Mesenchymal stem cell (in vitro differentiated cells and primary cell): Measurements from ENCODE around the gene SDK2.

Experiments
- DNase-seq: peaks from one replicate; pipeline ENCODE4 v3.0.0-alpha.2; 2013
- H2AFZ ChIP-seq: one replicate; pipeline ENCODE4 v1.6.1; 2013; ENCODE audit warnings: low read depth, mild to moderate bottlenecking, control low read depth, inconsistent platforms, low read length, moderate library complexity
- H2AK5ac ChIP-seq: 2 replicates; pipeline ENCODE4 v1.6.1; 2013; ENCODE audit warnings: low read length, moderate library complexity, mild to moderate bottlenecking, inconsistent platforms; ENCODE audit not compliant: severe bottlenecking
- H2BK120ac ChIP-seq: one replicate; pipeline ENCODE4 v1.6.1; 2013; ENCODE audit warnings: low read depth, mild to moderate bottlenecking, inconsistent platforms, low read length, moderate library complexity
- H2BK12ac ChIP-seq, 2 experiments: one replicate each; pipeline ENCODE4 v1.6.1; 2013; ENCODE audit warnings: inconsistent platforms in 2 of 2, low read length in 2 of 2, mild to moderate bottlenecking in 2 of 2, moderate library complexity in 2 of 2, control low read depth in 1 of 2
- H2BK15ac ChIP-seq: one replicate; pipeline ENCODE4 v1.6.1; 2013; ENCODE audit warnings: mild to moderate bottlenecking, low read depth, inconsistent platforms; ENCODE audit not compliant: poor library complexity, severe bottlenecking
- H2BK5ac ChIP-seq: 2 replicates; pipeline ENCODE4 v1.6.1; 2013; ENCODE audit warnings: low read depth, mild to moderate bottlenecking, low read length, control low read depth, inconsistent platforms; ENCODE audit not compliant: poor library complexity, severe bottlenecking
- H3K14ac ChIP-seq, 2 experiments: one replicate each; pipeline ENCODE4 v1.6.1; 2013; ENCODE audit warnings: inconsistent platforms in 2 of 2, low read length in 2 of 2, control low read depth in 1 of 2, mild to moderate bottlenecking in 1 of 2, moderate library complexity in 1 of 2
- H3K18ac ChIP-seq, 2 experiments: one replicate each; pipeline ENCODE4 v1.6.1; 2013; ENCODE audit warnings: inconsistent platforms in 2 of 2, low read length in 2 of 2, control low read depth in 1 of 2, low read depth in 1 of 2, mild to moderate bottlenecking in 1 of 2
- H3K23ac ChIP-seq, 2 experiments: one replicate each; pipeline ENCODE4 v1.6.1; 2013; ENCODE audit warnings: inconsistent platforms in 2 of 2, low read length in 2 of 2, mild to moderate bottlenecking in 2 of 2, moderate library complexity in 2 of 2, control low read depth in 1 of 2
- H3K27ac ChIP-seq: 2 replicates; pipeline ENCODE4 v1.5.1; 2013; ENCODE audit warnings: mild to moderate bottlenecking, moderate library complexity, low read length, control low read depth, inconsistent platforms; ENCODE audit not compliant: poor library complexity, severe bottlenecking
- H3K27me3 ChIP-seq, 2 experiments: 2 replicates each; pipeline versions ENCODE4 v1.6.1 to v1.7.0; 2013; ENCODE audit warnings: low read length in 2 of 2, mild to moderate bottlenecking in 2 of 2, moderate library complexity in 2 of 2, control low read depth in 1 of 2, inconsistent platforms in 1 of 2; ENCODE audit not compliant: control insufficient read depth in 1 of 2, insufficient read depth in 1 of 2
- H3K36me3 ChIP-seq, 2 experiments: 2 replicates each; pipeline versions ENCODE4 v1.6.1 to v1.7.0; 2013; ENCODE audit warnings: low read length in 2 of 2, control low read depth in 1 of 2, inconsistent platforms in 1 of 2, low read depth in 1 of 2, mild to moderate bottlenecking in 1 of 2; ENCODE audit not compliant: insufficient read depth in 2 of 2, control insufficient read depth in 1 of 2
- H3K4ac ChIP-seq, 2 experiments: one replicate each; pipeline ENCODE4 v1.6.1; 2013; ENCODE audit warnings: inconsistent platforms in 2 of 2, low read length in 2 of 2, mild to moderate bottlenecking in 2 of 2, moderate library complexity in 2 of 2, control low read depth in 1 of 2, low read depth in 1 of 2
- H3K4me1 ChIP-seq: 2 replicates; pipeline ENCODE4 v1.6.1; 2013; ENCODE audit warnings: low read depth, low read length, control low read depth; ENCODE audit not compliant: control insufficient read depth, insufficient read depth
- H3K4me2 ChIP-seq: 2 replicates; pipeline ENCODE4 v1.6.1; 2013; ENCODE audit warnings: low read length, mild to moderate bottlenecking, inconsistent platforms; ENCODE audit not compliant: poor library complexity, severe bottlenecking
- H3K4me3 ChIP-seq, 2 experiments: 2 replicates each; pipeline versions ENCODE4 v1.5.1 to v1.7.0; 2013; ENCODE audit warnings: low read length in 2 of 2, mild to moderate bottlenecking in 2 of 2, control low read depth in 1 of 2, low read depth in 1 of 2; ENCODE audit not compliant: insufficient read depth in 1 of 2
- H3K79me1 ChIP-seq: replicated peaks from 2 replicates; pipeline ENCODE4 v1.6.1; 2013; ENCODE audit warnings: mild to moderate bottlenecking, control low read depth, low read length, inconsistent platforms; ENCODE audit not compliant: poor library complexity, severe bottlenecking
- H3K9ac ChIP-seq: 2 replicates; pipeline ENCODE4 v1.7.0; 2013; ENCODE audit warnings: mild to moderate bottlenecking, low read length, moderate library complexity
- H3K9me3 ChIP-seq: 2 replicates; pipeline ENCODE4 v1.7.0; 2013; ENCODE audit warnings: mild to moderate bottlenecking, low read length; ENCODE audit not compliant: control insufficient read depth
- H4K8ac ChIP-seq: one replicate; pipeline ENCODE4 v1.6.1; 2013; ENCODE audit warnings: inconsistent platforms, mild to moderate bottlenecking, low read length, moderate library complexity
- H4K91ac ChIP-seq: one replicate; pipeline ENCODE4 v1.6.1; 2013; ENCODE audit warnings: mild to moderate bottlenecking, low read length, inconsistent platforms
- WGBS: methylation state at CpG from one replicate; pipeline ENCODE4 v1.1.7; 2013; ENCODE audit warnings: mixed read lengths; 5-methylcytosine and 5-hydroxymethylcytosine counted together

The SDK2 gene

DNA sequence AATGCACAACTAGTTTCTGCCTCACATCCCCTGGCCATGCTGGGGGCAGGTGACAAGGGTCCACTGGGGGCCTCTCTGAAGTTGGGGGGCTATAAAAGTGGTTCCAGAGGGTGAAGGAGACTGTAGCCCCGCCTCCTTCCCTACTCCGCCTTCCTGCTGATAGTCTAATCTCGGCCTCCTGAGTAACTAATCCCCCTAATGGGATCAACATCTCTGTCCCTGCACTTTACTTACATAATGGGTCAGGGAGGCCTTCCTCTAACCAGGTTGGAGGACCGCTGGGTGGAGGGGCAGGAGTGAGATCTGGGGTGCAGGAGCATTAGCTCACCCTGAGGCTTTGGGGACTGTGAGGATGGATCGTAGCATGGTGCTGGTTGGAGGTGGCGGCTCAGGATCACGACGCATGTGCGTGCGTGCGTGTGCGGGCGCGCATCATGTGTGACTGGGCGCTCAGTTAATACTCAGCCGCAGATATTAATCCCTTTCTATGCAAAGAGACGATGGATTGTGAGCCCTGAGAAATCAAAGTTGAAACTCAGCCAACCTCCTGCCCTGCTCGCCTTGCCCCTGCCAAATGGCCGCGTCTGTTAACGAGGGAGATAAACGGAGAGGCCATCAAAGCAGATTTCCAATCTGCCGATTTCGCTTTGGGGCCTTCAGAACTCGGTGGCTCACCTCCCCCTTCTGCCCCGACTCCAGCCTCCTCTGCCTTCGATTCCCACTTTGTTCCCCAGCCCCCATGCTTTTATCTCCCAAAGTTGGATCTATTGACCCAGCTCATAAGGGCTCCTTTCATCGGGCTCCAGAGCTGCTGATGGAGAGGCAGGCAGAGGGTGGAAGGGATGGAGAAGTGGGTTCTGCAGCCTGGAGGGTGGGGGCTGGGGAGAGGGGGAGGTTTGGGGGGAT is 107.3 kb downstream of the SDK2 start:
- Histone ChIP-seq H2BK12ac (no peak overlapping the region), H3K14ac (no peak overlapping the region), H2BK15ac (no peak overlapping the region), H3K27ac (no peak overlapping the region), H3K36me3 (no peaks in the 10 kb centered on the region), H4K8ac (no peak overlapping the region), H3K4me3 (no peak overlapping the region), H4K91ac (no peak overlapping the region), H3K9me3 (no peaks in the 10 kb centered on the region), H3K23ac (no peak overlapping the region), H3K4ac (no peak overlapping the region), H2AK5ac (no peak overlapping the region), H2BK5ac (no peak overlapping the region), H3K79me1 (no peaks in the 10 kb centered on the region), H3K9ac (no peak overlapping the region), H2BK120ac (no peak overlapping the region), H3K27me3 (peaks cover 15 to 37% of the 10 kb centered on the region in 2 experiments), H2AFZ (no peak overlapping the region), H3K18ac (no peak overlapping the region), H3K4me2 (no peak overlapping the region), H3K4me1 (no peaks in the 10 kb centered on the region)
- 68% methylated on average over 25 of the region's 28 CpGs for WGBS
- no peak for DNase-seq

DNA sequence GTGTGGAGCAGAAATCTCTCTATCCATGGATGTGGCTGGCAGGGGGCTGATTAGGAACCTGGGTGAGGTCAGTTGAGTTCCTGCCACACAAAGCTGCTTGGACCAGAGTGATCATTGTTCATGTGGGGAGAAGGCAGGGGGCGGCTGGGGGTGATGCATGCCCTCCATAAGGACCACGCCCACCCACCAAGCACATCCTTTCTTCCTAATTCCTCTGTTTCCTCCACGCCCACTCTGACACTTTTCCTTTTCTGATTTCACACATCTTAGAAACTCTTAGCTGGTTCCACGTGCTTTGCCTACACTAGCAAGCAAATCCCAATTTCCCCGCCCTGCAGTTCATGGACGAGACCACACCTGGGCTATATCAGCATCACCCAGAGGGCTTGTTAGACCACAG is 108.5 kb downstream of the SDK2 start:
- no peak overlapping the region for H3K4ac ChIP-seq
- 77% methylated on average over 6 of the region's 6 CpGs for WGBS

DNA sequence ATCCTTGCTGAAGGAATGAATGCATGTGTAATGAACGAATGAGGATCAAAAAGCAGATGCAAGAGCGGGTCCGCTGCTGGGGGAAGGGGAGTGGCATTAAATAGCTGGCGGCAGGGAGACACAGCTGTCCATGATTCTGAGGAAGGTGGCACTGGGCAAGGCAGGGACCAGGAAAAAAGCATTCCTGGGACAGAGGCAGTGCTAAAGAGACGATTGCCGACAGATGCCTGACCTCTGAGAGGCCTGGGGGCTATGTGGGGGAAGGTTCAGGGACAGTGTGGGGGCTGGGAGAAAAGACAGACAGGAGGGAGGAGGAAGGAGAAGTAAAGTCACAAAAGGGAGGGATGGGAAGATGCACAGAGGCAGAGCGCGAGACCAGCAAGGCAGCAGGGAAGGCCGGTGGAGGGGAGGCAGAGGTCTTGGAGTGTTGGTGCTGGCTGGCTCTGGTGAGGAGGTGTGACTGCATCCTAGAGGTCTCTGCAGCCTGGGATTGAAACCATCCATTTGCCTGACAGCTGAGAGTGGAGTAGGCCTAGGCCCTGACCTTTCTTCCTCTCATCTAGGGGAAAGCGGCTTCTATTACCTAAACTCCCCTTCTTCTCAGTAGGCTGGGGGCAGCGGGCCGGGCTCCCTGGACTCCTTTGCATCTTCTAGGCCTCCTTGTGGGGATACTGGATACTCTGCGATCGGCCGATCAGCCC is 109.9 kb downstream of the SDK2 start:
- no peak for DNase-seq
- H2BK12ac ChIP-seq = no peak overlapping the region
- no peaks in the 10 kb centered on the region for H3K79me1 ChIP-seq
- H3K27ac ChIP-seq = no peak overlapping the region
- H4K91ac ChIP-seq = no peak overlapping the region
- H2BK120ac ChIP-seq = no peak overlapping the region
- no peak overlapping the region for H3K9ac ChIP-seq
- H3K4me1 ChIP-seq = no peaks in the 10 kb centered on the region
- 62% methylated on average over 15 of the region's 15 CpGs for whole genome bisulfite sequencing
- no peak overlapping the region for H4K8ac ChIP-seq
- no peak overlapping the region for H2BK5ac ChIP-seq
- H3K36me3 ChIP-seq = no peaks in the 10 kb centered on the region
- no peak overlapping the region for H3K4ac ChIP-seq
- H3K4me2 ChIP-seq = no peak overlapping the region
- no peaks in the 10 kb centered on the region for H3K9me3 ChIP-seq
- H3K23ac ChIP-seq = no peak overlapping the region
- H2AK5ac ChIP-seq = no peak overlapping the region
- H2BK15ac ChIP-seq = no peak overlapping the region
- H3K14ac ChIP-seq = no peak overlapping the region
- no peak overlapping the region for H3K18ac ChIP-seq
- no peak overlapping the region for H3K4me3 ChIP-seq
- H2AFZ ChIP-seq = no peak overlapping the region
- peaks cover 17 to 48% of the 10 kb centered on the region in 2 experiments for H3K27me3 ChIP-seq

More for the DNA sequence above, 108.5 kb downstream of the SDK2 start:
- no peak overlapping the region for H3K14ac ChIP-seq
- no peak overlapping the region for H2AK5ac ChIP-seq
- H2BK120ac ChIP-seq = no peak overlapping the region
- H3K27me3 ChIP-seq = peaks cover 13 to 40% of the 10 kb centered on the region in 2 experiments
- no peak overlapping the region for H2BK5ac ChIP-seq
- no peaks in the 10 kb centered on the region for H3K9me3 ChIP-seq
- no peaks in the 10 kb centered on the region for H3K36me3 ChIP-seq
- no peak overlapping the region for H3K9ac ChIP-seq
- H4K8ac ChIP-seq = no peak overlapping the region
- no peak overlapping the region for H2BK15ac ChIP-seq
- H2BK12ac ChIP-seq = no peak overlapping the region
- no peaks in the 10 kb centered on the region for H3K79me1 ChIP-seq
- no peak overlapping the region for H3K23ac ChIP-seq
- no peaks in the 10 kb centered on the region for H3K4me1 ChIP-seq
- DNase-seq = no peak
- no peak overlapping the region for H3K4me3 ChIP-seq
- no peak overlapping the region for H4K91ac ChIP-seq
- H3K18ac ChIP-seq = no peak overlapping the region
- no peak overlapping the region for H3K27ac ChIP-seq
- H2AFZ ChIP-seq = no peak overlapping the region
- H3K4me2 ChIP-seq = no peak overlapping the region

DNA sequence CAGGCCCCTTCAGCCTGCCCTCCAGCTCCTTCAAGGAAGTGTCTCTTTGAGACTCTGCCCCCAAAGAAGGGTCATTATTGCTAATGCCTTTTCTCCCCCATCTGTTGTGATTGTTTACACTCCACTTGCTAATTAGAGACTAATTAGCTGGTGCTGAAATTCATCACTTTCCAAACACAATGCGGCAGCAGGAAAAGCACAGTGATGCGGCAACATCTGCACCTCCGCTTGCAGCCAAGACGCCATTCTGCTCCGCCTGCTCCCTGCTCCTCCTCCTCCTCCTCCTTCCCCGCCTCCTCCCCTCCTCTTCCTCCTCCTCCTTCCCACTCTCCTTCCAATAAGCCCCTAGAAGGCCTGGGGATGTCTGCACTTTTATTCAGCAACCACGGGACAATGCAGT is 110.5 kb downstream of the SDK2 start:
- H3K4me1 ChIP-seq = no peaks in the 10 kb centered on the region
- H3K27me3 ChIP-seq = peaks cover 13 to 44% of the 10 kb centered on the region in 2 experiments
- no peak overlapping the region for H3K18ac ChIP-seq
- H3K27ac ChIP-seq = no peak overlapping the region
- no peak overlapping the region for H3K23ac ChIP-seq
- no peak overlapping the region for H3K9ac ChIP-seq
- H2BK12ac ChIP-seq = no peak overlapping the region
- no peak overlapping the region for H2BK15ac ChIP-seq
- H4K91ac ChIP-seq = no peak overlapping the region
- 15% methylated on average over 7 of the region's 7 CpGs for WGBS
- no peak overlapping the region for H2AK5ac ChIP-seq
- no peak overlapping the region for H2BK5ac ChIP-seq
- H2AFZ ChIP-seq = no peak overlapping the region
- no peak overlapping the region for H2BK120ac ChIP-seq
- no peak overlapping the region for H3K4ac ChIP-seq
- H3K14ac ChIP-seq = no peak overlapping the region
- H3K4me2 ChIP-seq = no peak overlapping the region
- H3K36me3 ChIP-seq = no peaks in the 10 kb centered on the region
- H4K8ac ChIP-seq = no peak overlapping the region
- H3K79me1 ChIP-seq = no peaks in the 10 kb centered on the region
- H3K9me3 ChIP-seq = no peaks in the 10 kb centered on the region
- no peak for DNase-seq
- no peak overlapping the region for H3K4me3 ChIP-seq
